GM03348 (cell line): ENCODE data around the gene PBXIP1.

Source experiments
- DNase-seq: peaks from one replicate; pipeline ENCODE4 v3.0.0; 2012; ENCODE audit warnings: low spot score

Gene PBXIP1

GRCh38 chr1:154972517-154973343 is 16.8 kb upstream of the PBXIP1 start:
- DNase-seq, result peak; percentile 86

- DNase-seq, result no peak
These were observed 16.3 kb upstream of the PBXIP1 start for GRCh38 chr1:154972213-154972516.

GRCh38 chr1:154971341-154971998 is 15.6 kb upstream of the PBXIP1 start:
- DNase-seq, result no peak

GRCh38 chr1:154970631-154971340 is 14.9 kb upstream of the PBXIP1 start, which contains the start of gene SHC1:
Gene SHC1 (minus strand): TSS chr1:154970747. CDS start chr1:154970526, 221 bp downstream.
- DNase-seq, result peak; percentile 96

- no peak for DNase-seq
These were observed 14.1 kb upstream of the PBXIP1 start for GRCh38 chr1:154969860-154970452.

GRCh38 chr1:154969246-154969645 is 13.3 kb upstream of the PBXIP1 start:
- DNase-seq, result no peak

- no peak for DNase-seq
These were observed 12.8 kb upstream of the PBXIP1 start for GRCh38 chr1:154968731-154969130.

GRCh38 chr1:154967331-154967950 is 11.5 kb upstream of the PBXIP1 start:
- no peak for DNase-seq

- DNase-seq, result no peak
These were observed 10.2 kb upstream of the PBXIP1 start for GRCh38 chr1:154966111-154966510.

GRCh38 chr1:154964359-154964758 is 8.5 kb upstream of the PBXIP1 start:
- no peak for DNase-seq

- DNase-seq, result no peak
These were observed 7.7 kb upstream of the PBXIP1 start for GRCh38 chr1:154963643-154964042.

- DNase-seq, result no peak
These were observed 7.0 kb upstream of the PBXIP1 start for GRCh38 chr1:154962795-154963330.

- DNase-seq, result no peak
These were observed 6.4 kb upstream of the PBXIP1 start for GRCh38 chr1:154962156-154962749.

GRCh38 chr1:154961207-154962155 is 5.6 kb upstream of the PBXIP1 start, which contains the start of gene PYGO2:
Gene PYGO2 (minus strand): TSS chr1:154961782. CDS start chr1:154961576, 206 bp downstream.
- peak; percentile 90 for DNase-seq

GRCh38 chr1:154960446-154961136 is 4.7 kb upstream of the PBXIP1 start:
- no peak for DNase-seq

- no peak for DNase-seq
These were observed 3.5 kb upstream of the PBXIP1 start for GRCh38 chr1:154959426-154959780.

- DNase-seq, result no peak
These were observed 3.0 kb upstream of the PBXIP1 start for GRCh38 chr1:154958681-154959425.

GRCh38 chr1:154958036-154958435 is 2.1 kb upstream of the PBXIP1 start:
- no peak for DNase-seq
